ENCODE data around the gene ZNF552.

ZNF552 gene

GRCh38 chr19:57820599-57820998 is 5.9 kb upstream of the ZNF552 start:
- no peak for TF ChIP-seq EZH2phosphoT487 (IDR thresholded peaks at IDR 0.05; ENCODE audit: low read depth)
- no peak for TF ChIP-seq CTCF (IDR thresholded peaks at IDR 0.05; ENCODE audit: low read depth, low read length)
- H3K27ac ChIP-seq (ENCODE audit: low read length) = peak overlapping the region; percentile 73; the same call in 1 of the 2 replicates
- H3K4me1 ChIP-seq (ENCODE audit: low read length) = peaks cover 41% of the 10 kb centered on the region
- H4K20me1 ChIP-seq (ENCODE audit: insufficient read depth, low read length) = peaks cover 25% of the 10 kb centered on the region
- no peaks in the 10 kb centered on the region for H3K9me3 ChIP-seq (ENCODE audit: insufficient read depth, low read length)
- H3K4me3 ChIP-seq (ENCODE audit: low read length) = peak overlapping the region; percentile 78
- peaks cover 2% of the 10 kb centered on the region for H3K36me3 ChIP-seq (replicated peaks; ENCODE audit: low read depth, low read length)
- H3K79me2 ChIP-seq (ENCODE audit: low read length) = peaks cover 76% of the 10 kb centered on the region
- H3K4me2 ChIP-seq (ENCODE audit: low read length) = peak overlapping the region; percentile 69
- no peaks in the 10 kb centered on the region for H3K27me3 ChIP-seq (ENCODE audit: low read depth, low read length)
- no peak overlapping the region for H2AFZ ChIP-seq (ENCODE audit: low read depth, low read length)
- peak overlapping the region; percentile 89 for H3K9ac ChIP-seq (ENCODE audit: low read length)

- H2AFZ ChIP-seq (ENCODE audit: low read depth, low read length) = no peak overlapping the region; the same call in 1 of the 2 replicates
- TF ChIP-seq CTCF (IDR thresholded peaks at IDR 0.05; ENCODE audit: low read depth, low read length) (peak; percentile 33), EZH2phosphoT487 (IDR thresholded peaks at IDR 0.05; ENCODE audit: low read depth) (no peak)
- H3K79me2 ChIP-seq (ENCODE audit: low read length) = peaks cover 66% of the 10 kb centered on the region
Measured at GRCh38 chr19:57819475-57820148, 4.9 kb upstream of the ZNF552 start.

GRCh38 chr19:57818378-57818777 is 3.7 kb upstream of the ZNF552 start:
- H3K9ac ChIP-seq (ENCODE audit: low read length) = peak overlapping the region; percentile 89; the same call in 1 of the 2 replicates
- H3K36me3 ChIP-seq (replicated peaks; ENCODE audit: low read depth, low read length) = no peaks in the 10 kb centered on the region
- H3K4me1 ChIP-seq (ENCODE audit: low read length) = peaks cover 36% of the 10 kb centered on the region
- peak overlapping the region; percentile 69 for H3K4me2 ChIP-seq (ENCODE audit: low read length)
- peaks cover 6% of the 10 kb centered on the region for H4K20me1 ChIP-seq (ENCODE audit: insufficient read depth, low read length)
- no peak for TF ChIP-seq EZH2phosphoT487 (IDR thresholded peaks at IDR 0.05; ENCODE audit: low read depth)
- no peak for TF ChIP-seq CTCF (IDR thresholded peaks at IDR 0.05; ENCODE audit: low read depth, low read length)
- H3K27ac ChIP-seq (ENCODE audit: low read length) = peak overlapping the region; percentile 73; the same call in 1 of the 2 replicates
- H3K9me3 ChIP-seq (ENCODE audit: insufficient read depth, low read length) = no peaks in the 10 kb centered on the region
- no peak overlapping the region for H2AFZ ChIP-seq (ENCODE audit: low read depth, low read length)
- peak overlapping the region; percentile 78 for H3K4me3 ChIP-seq (ENCODE audit: low read length)
- peaks cover 66% of the 10 kb centered on the region for H3K79me2 ChIP-seq (ENCODE audit: low read length)
- H3K27me3 ChIP-seq (ENCODE audit: low read depth, low read length) = no peaks in the 10 kb centered on the region

More at GRCh38 chr19:57819475-57820148, 4.9 kb upstream of the ZNF552 start:
- no peaks in the 10 kb centered on the region for H3K9me3 ChIP-seq (ENCODE audit: insufficient read depth, low read length)
- H3K4me1 ChIP-seq (ENCODE audit: low read length) = peaks cover 45% of the 10 kb centered on the region
- H3K36me3 ChIP-seq (replicated peaks; ENCODE audit: low read depth, low read length) = no peaks in the 10 kb centered on the region
- peak overlapping the region; percentile 69 for H3K4me2 ChIP-seq (ENCODE audit: low read length)
- H3K27ac ChIP-seq (ENCODE audit: low read length) = peak overlapping the region; percentile 73
- H3K27me3 ChIP-seq (ENCODE audit: low read depth, low read length) = no peaks in the 10 kb centered on the region
- peak overlapping the region; percentile 89 for H3K9ac ChIP-seq (ENCODE audit: low read length)
- peak overlapping the region; percentile 78 for H3K4me3 ChIP-seq (ENCODE audit: low read length)
- peaks cover 18% of the 10 kb centered on the region for H4K20me1 ChIP-seq (ENCODE audit: insufficient read depth, low read length)

GRCh38 chr19:57817976-57818375 is 3.3 kb upstream of the ZNF552 start:
- Histone ChIP-seq H3K27ac (ENCODE audit: low read length) (no peak overlapping the region), H2AFZ (ENCODE audit: low read depth, low read length) (no peak overlapping the region), H3K36me3 (replicated peaks; ENCODE audit: low read depth, low read length) (peaks cover under 1% of the 10 kb centered on the region), H3K4me1 (ENCODE audit: low read length) (peaks cover 32% of the 10 kb centered on the region), H3K9me3 (ENCODE audit: insufficient read depth, low read length) (no peaks in the 10 kb centered on the region), H3K9ac (ENCODE audit: low read length) (no peak overlapping the region), H3K79me2 (ENCODE audit: low read length) (peaks cover 62% of the 10 kb centered on the region), H3K4me2 (ENCODE audit: low read length) (no peak overlapping the region), H3K4me3 (ENCODE audit: low read length) (no peak overlapping the region), H3K27me3 (ENCODE audit: low read depth, low read length) (no peaks in the 10 kb centered on the region), H4K20me1 (ENCODE audit: insufficient read depth, low read length) (peaks cover 3% of the 10 kb centered on the region; the same call in 1 of the 2 replicates)
- TF ChIP-seq EZH2phosphoT487 (IDR thresholded peaks at IDR 0.05; ENCODE audit: low read depth) (no peak), CTCF (IDR thresholded peaks at IDR 0.05; ENCODE audit: low read depth, low read length) (no peak)
